ENCODE measurements around the gene COA8. TPM values are rescaled to one million over a fixed set of nuclear protein-coding genes. Genes with fewer than 3 reads are reported as not detected.
A peak's percentile ranks its signal among the peaks of the same experiment; 100 is the strongest.

COA8 gene
- total and polyA plus RNA-seq, 2 of the 13 experiments (the other 11 are each of a cell fraction or from before 2014, with no cell fraction given) = 10.9 to 25.1 TPM

- TF ChIP-seq ZBTB37 (CRISPR knock-in tag; IDR thresholded peaks at IDR 0.05) (no peak), BORCS8-MEF2B (CRISPR knock-in tag; IDR thresholded peaks at IDR 0.05) (no peak; the same call in 1 of the 2 replicates), HNF4G (IDR thresholded peaks at IDR 0.05; ENCODE audit: borderline replicate concordance, low read depth, low read length) (no peak), HNF4G (CRISPR knock-in tag; IDR thresholded peaks at IDR 0.05; ENCODE audit: borderline replicate concordance, low read depth) (no peak), HOXA3 (CRISPR knock-in tag; IDR thresholded peaks at IDR 0.05) (peak; percentile 97), FOXK1 (CRISPR knock-in tag; IDR thresholded peaks at IDR 0.05; ENCODE audit: borderline replicate concordance, low read depth) (peak; percentile 84; the same call in 1 of the 2 replicates), BCL3 (CRISPR knock-in tag; IDR thresholded peaks at IDR 0.05) (no peak; the same call in 1 of the 2 replicates), ZFP91 (CRISPR knock-in tag; IDR thresholded peaks at IDR 0.05; ENCODE audit: borderline replicate concordance) (peak; percentile 50; the same call in 1 of the 2 replicates), ZNF740 (CRISPR knock-in tag; IDR thresholded peaks at IDR 0.05) (peak; percentile 76; the same call in 1 of the 2 replicates), ZBTB1 (CRISPR knock-in tag; IDR thresholded peaks at IDR 0.05; ENCODE audit: borderline replicate concordance) (no peak), FOXA1 (IDR thresholded peaks at IDR 0.05) (no peak), FOXA1 (CRISPR knock-in tag; IDR thresholded peaks at IDR 0.05) (no peak), ZNF570 (CRISPR knock-in tag; IDR thresholded peaks at IDR 0.05; ENCODE audit: borderline replicate concordance) (peak; percentile 26; the same call in 1 of the 2 replicates), ZFP36L1 (CRISPR knock-in tag; IDR thresholded peaks at IDR 0.05) (no peak), FOSL1 (CRISPR knock-in tag; IDR thresholded peaks at IDR 0.05; ENCODE audit: borderline replicate concordance) (no peak), MYC (CRISPR knock-in tag; IDR thresholded peaks at IDR 0.05; ENCODE audit: borderline replicate concordance) (peak; percentile 85), ZNF607 (CRISPR knock-in tag; IDR thresholded peaks at IDR 0.05; ENCODE audit: borderline replicate concordance) (peak; percentile 62; the same call in 1 of the 2 replicates), BRF2 (CRISPR knock-in tag; IDR thresholded peaks at IDR 0.05) (0 out of 2 replicates have a peak, but pooled peaks have one; percentile 34), ATF4 (CRISPR knock-in tag; IDR thresholded peaks at IDR 0.05) (peak in 1 of 2 experiments; percentile 48; a peak in 1 of 4 replicates), ZNF383 (CRISPR knock-in tag; IDR thresholded peaks at IDR 0.05; ENCODE audit: borderline replicate concordance) (no peak), CENPT (CRISPR knock-in tag; IDR thresholded peaks at IDR 0.05; ENCODE audit: low read depth) (no peak; the same call in 1 of the 2 replicates), RBM22 (optimal IDR thresholded peaks at IDR 0.05; ENCODE audit: low read length) (no peak)
These were observed 66.1 kb downstream of the COA8 start, which contains the start of gene KLC1 (continued) for GRCh38 chr14:103628684-103629502.

Measured in HepG2 (cell line).